GM19238 (cell line): Measurements from ENCODE around the gene AGO1.
"Not testable (repeated sequence)": the region's sequence is repeated elsewhere in the genome, so short reads cannot be mapped to it uniquely, and the experiment has no call there.

ENCODE experiments used
- DNase-seq: peaks from one replicate; pipeline ENCODE4 v3.0.0; 2011; ENCODE audit warnings: low spot score; ENCODE audit not compliant: insufficient read length

Gene AGO1

DNA sequence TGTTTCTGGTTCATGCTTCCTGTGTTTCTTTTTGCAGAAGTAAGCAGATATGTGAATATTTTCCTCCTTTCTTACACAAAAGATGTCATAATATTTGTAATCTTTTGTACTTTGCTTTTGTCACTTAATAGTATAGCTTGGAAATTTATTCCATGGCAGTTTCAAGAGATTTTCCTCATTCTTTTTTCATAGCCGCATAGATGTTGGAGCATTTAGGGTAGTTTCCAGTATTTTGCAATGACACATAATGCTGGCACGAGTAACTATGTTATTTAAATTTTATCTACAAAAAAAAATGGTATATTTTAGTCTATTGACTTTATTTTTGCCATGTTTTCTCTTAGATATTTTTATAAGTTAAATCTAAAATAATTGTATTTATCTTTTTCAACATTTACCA is 88.6 kb downstream of the AGO1 start:
- DNase-seq, result no peak

DNA sequence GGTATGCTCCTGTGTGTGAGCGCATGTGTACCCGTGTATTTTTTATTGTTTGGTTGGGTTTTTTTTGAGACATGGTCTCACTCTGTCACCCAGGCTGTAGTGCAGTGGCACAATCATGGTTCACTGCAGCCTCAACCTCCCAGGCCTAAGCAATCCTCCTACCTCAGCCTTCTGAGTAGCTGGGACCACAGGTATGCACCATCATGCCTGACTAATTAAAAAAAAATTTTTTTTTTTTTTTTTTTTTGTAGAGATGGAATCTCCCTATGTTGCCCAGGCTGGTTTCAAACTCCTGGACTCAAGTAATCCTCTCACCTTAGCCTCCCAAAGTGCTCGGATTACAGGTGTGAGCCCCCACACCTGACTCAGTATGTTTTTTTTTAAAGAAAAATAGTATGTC is 89.6 kb downstream of the AGO1 start:
- not testable (repeated sequence) for DNase-seq

DNA sequence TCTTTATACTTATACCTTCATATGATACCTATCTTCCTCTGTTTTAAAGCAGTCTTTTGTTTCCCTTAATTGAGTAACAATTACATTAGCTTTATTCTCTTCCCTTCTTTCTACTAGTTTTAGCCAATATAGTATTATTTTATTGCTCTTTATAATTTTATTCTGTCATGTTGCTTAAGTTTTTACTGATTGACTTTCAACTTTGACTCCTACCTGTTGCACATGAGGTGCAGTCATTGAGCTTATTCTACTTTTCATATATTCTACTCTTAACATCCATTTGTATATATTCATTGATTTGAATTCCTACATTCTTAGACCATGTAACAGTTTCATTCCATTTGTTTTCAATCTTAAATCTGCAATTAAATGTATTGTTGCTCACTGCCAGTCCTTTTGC is 97.1 kb downstream of the AGO1 start:
- DNase-seq, result no peak
